C4-2B (cell line): ENCODE results near the gene PIGR.

Experiments
- CTCF ChIP-seq: fragments of 450-650 bp; conservative IDR thresholded peaks from 2 replicates; pipeline ENCODE4 v1.5.1; 2017; ENCODE audit warnings: mild to moderate bottlenecking
- ZFX ChIP-seq: fragments of 450-650 bp; IDR thresholded peaks from 2 replicates; pipeline ENCODE4 v1.6.1; 2017

GRCh38 chr1:206941766-206942418, 4.4 kb downstream of the PIGR start:
- TF ChIP-seq CTCF (no peak), ZFX (no peak)
